Measurements from ENCODE around the gene AXL. TPM values are rescaled to one million over a fixed set of nuclear protein-coding genes. Genes with fewer than 3 reads are reported as not detected.

AXL gene
- total and polyA plus RNA-seq, 2 of the 8 experiments (the other 6 are each of a cell fraction or from before 2014, with no cell fraction given), result 35.3 to 51.0 TPM

DNA sequence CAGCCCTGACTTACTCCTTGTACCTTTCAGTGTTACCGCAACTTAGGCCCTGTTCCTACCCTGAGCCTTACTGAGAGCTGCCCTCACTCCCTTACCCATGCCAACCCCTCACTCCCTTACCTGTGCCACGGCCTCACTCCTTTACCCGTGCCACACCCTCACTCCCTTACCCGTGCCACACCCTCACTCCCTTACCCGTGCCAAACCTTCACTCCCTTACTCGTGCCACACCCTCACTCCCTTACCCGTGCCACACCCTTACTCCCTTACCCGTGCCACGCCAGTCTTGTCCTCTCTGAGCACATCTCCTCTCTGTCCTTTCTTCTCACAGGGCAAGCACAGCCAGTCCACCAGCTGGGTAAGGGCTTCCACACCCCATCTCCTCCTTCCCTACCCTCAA is 20.3 kb downstream of the AXL start (continued):
- TF ChIP-seq, protein P1, sequence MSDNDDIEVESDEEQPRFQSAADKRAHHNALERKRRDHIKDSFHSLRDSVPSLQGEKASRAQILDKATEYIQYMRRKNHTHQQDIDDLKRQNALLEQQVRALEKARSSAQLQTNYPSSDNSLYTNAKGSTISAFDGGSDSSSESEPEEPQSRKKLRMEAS (IDR thresholded peaks at IDR 0.05), result no peak
- TF ChIP-seq SIX5 (IDR thresholded peaks at IDR 0.05; ENCODE audit: low read depth, low read length) (no peak), ASH2L (IDR thresholded peaks at IDR 0.05; ENCODE audit: low read length) (no peak), SIN3A (conservative IDR thresholded peaks at IDR 0.05 in 1 of 2, IDR thresholded peaks at IDR 0.05 in 1 of 2; ENCODE audit: low read depth in 1 of 2, low read length in 2 of 2) (no peak), RNF2 (IDR thresholded peaks at IDR 0.05; ENCODE audit: borderline replicate concordance, low read depth, low read length, missing control alignments, poor library complexity, severe bottlenecking) (no peak)

All from H1 (cell line).